Muscle of leg (tissue), 11 donors: ENCODE measurements around the gene PPP1R10. TPM values are rescaled to one million over a fixed set of nuclear protein-coding genes. Genes with fewer than 3 reads are reported as not detected.

Experiments used
- DNase-seq: peaks from one replicate; pipeline ENCODE4 v3.0.0; 2013
- H3K27ac ChIP-seq: one replicate; pipeline ENCODE4 v1.5.1; 2013; ENCODE audit warnings: mild to moderate bottlenecking, low read length, control low read depth
- H3K27me3 ChIP-seq: one replicate; pipeline ENCODE4 v1.6.1; 2013; ENCODE audit warnings: low read length; ENCODE audit not compliant: control insufficient read depth, insufficient read depth
- H3K36me3 ChIP-seq: one replicate; pipeline ENCODE4 v1.6.1; 2013; ENCODE audit warnings: low read length; ENCODE audit not compliant: control insufficient read depth, insufficient read depth
- H3K4me1 ChIP-seq: one replicate; pipeline ENCODE4 v1.6.1; 2013; ENCODE audit warnings: low read length; ENCODE audit not compliant: control insufficient read depth, insufficient read depth
- H3K4me3 ChIP-seq: one replicate; pipeline ENCODE4 v1.5.1; 2013; ENCODE audit warnings: low read length, control low read depth
- H3K9me3 ChIP-seq: replicated peaks from 2 replicates; pipeline ENCODE4 v1.6.1; 2013; ENCODE audit warnings: low read depth, low read length; ENCODE audit not compliant: control insufficient read depth
- WGBS: methylation state at CpG from one replicate; pipeline ENCODE4 v1.1.5; 2013; ENCODE audit warnings: missing lambda C conversion rate; ENCODE audit not compliant: insufficient coverage; 5-methylcytosine and 5-hydroxymethylcytosine counted together
- polyA plus RNA-seq, 8 donors: library from polyadenylated mRNA; unstranded; fragments of 120-200 nt; gene quantifications; one replicate each; pipeline versions ENCODE4 v1.2.1 to v1.2.3, GENCODE V29; 2013; ENCODE audit warnings: inconsistent platforms in 1 of 8, low replicate concordance in 1 of 8; ENCODE audit not compliant: insufficient read length in 8 of 8, insufficient read depth in 1 of 8
- total RNA-seq: library from RNA; stranded (reverse); fragments of 120-200 nt; gene quantifications from one replicate; pipeline ENCODE4 v1.2.4, GENCODE V29; 2013

The PPP1R10 gene
- total and polyA plus RNA-seq, 9 donors = 22.4 to 32.7 (median 29.7) TPM

- Histone ChIP-seq H3K9me3 (no peaks in the 10 kb centered on the region), H3K4me3 (peak within 1 kb of the TSS; percentile 99), H3K27me3 (no peaks in the 10 kb centered on the region), H3K4me1 (peaks cover 22% of the 10 kb centered on the region), H3K27ac (peak within 1 kb of the TSS; percentile 99), H3K36me3 (peaks cover 35% of the 10 kb centered on the region)
- WGBS = 1% methylated on average over 25 of the region's 42 CpGs
- peak; percentile 97 for DNase-seq
Observed at GRCh38 chr6:30556906-30557682, 59.9 kb downstream of the PPP1R10 start, which contains the start of gene PRR3. TSS of gene PRR3 (plus strand) at chr6:30557295. CDS start at chr6:30557345, 50 bp downstream.

GRCh38 chr6:30556066-30556905, 60.8 kb downstream of the PPP1R10 start, which contains the start of gene GNL1:
TSS of gene GNL1 (minus strand) at chr6:30556489. CDS start at chr6:30556203, 286 bp downstream.
- peak; percentile 95 for DNase-seq
- Histone ChIP-seq H3K4me1 (peaks cover 22% of the 10 kb centered on the region), H3K4me3 (peak within 1 kb of the TSS; percentile 99), H3K27ac (peak within 1 kb of the TSS; percentile 99), H3K9me3 (no peaks in the 10 kb centered on the region), H3K36me3 (peaks cover 31% of the 10 kb centered on the region), H3K27me3 (no peaks in the 10 kb centered on the region)
- WGBS = under 1% methylated on average over 70 of the region's 71 CpGs

GRCh38 chr6:30555816-30556065, 61.3 kb downstream of the PPP1R10 start:
- Histone ChIP-seq H3K27ac (peak overlapping the region; percentile 99), H3K36me3 (peaks cover 35% of the 10 kb centered on the region), H3K4me1 (peaks cover 22% of the 10 kb centered on the region), H3K4me3 (peak overlapping the region; percentile 99), H3K27me3 (no peaks in the 10 kb centered on the region), H3K9me3 (no peaks in the 10 kb centered on the region)
- no peak for DNase-seq
- WGBS = 0% methylated on average over 3 of the region's 15 CpGs

- H3K4me1 ChIP-seq = peaks cover 22% of the 10 kb centered on the region
- H3K9me3 ChIP-seq = no peaks in the 10 kb centered on the region
- WGBS = 5% methylated on average over 32 of the region's 34 CpGs
- DNase-seq = no peak
- H3K27ac ChIP-seq = peak overlapping the region; percentile 99
- no peaks in the 10 kb centered on the region for H3K27me3 ChIP-seq
- peak overlapping the region; percentile 99 for H3K4me3 ChIP-seq
- peaks cover 41% of the 10 kb centered on the region for H3K36me3 ChIP-seq
Observed at GRCh38 chr6:30554962-30555815, 61.9 kb downstream of the PPP1R10 start.

GRCh38 chr6:30554404-30554803, 62.6 kb downstream of the PPP1R10 start:
- WGBS = 86% methylated on average over 2 of the region's 4 CpGs
- H3K9me3 ChIP-seq = no peaks in the 10 kb centered on the region
- no peak overlapping the region for H3K4me3 ChIP-seq
- no peak overlapping the region for H3K27ac ChIP-seq
- DNase-seq = no peak
- peaks cover 46% of the 10 kb centered on the region for H3K36me3 ChIP-seq
- peaks cover 22% of the 10 kb centered on the region for H3K4me1 ChIP-seq
- no peaks in the 10 kb centered on the region for H3K27me3 ChIP-seq

Other genes starting within 250 kb of the PPP1R10 start
- gene HLA-E, start 127.7 kb downstream of the PPP1R10 start, total RNA-seq = 73.6 TPM
- 10 to 100 TPM; 61.7 to 89.2 (median 77.8) TPM for gene HLA-E, start 127.7 kb downstream of the PPP1R10 start, polyA plus RNA-seq
- gene GNL1, start 60.8 kb downstream of the PPP1R10 start, total RNA-seq = 38.0 TPM
- gene GNL1, start 60.8 kb downstream of the PPP1R10 start, polyA plus RNA-seq = 10 to 100 TPM; 53.6 to 80.4 (median 60.2) TPM
- gene PRR3, start 59.9 kb downstream of the PPP1R10 start, total RNA-seq = 10.7 TPM
- 10 to 100 TPM; 18.2 to 25.3 (median 22.9) TPM for gene PRR3, start 59.9 kb downstream of the PPP1R10 start, polyA plus RNA-seq
- gene ABCF1, start 45.8 kb downstream of the PPP1R10 start, total RNA-seq = 26.6 TPM
- gene ABCF1, start 45.8 kb downstream of the PPP1R10 start, polyA plus RNA-seq = 10 to 100 TPM; 43.8 to 56.1 (median 51.0) TPM
- gene MRPS18B, start 597 bp upstream of the PPP1R10 start, total RNA-seq = 64.3 TPM
- gene MRPS18B, start 597 bp upstream of the PPP1R10 start, polyA plus RNA-seq = 10 to 100 TPM; 49.6 to 64.4 (median 57.2) TPM
- 5.6 TPM for gene ATAT1, start 9.6 kb upstream of the PPP1R10 start, total RNA-seq
- gene ATAT1, start 9.6 kb upstream of the PPP1R10 start, polyA plus RNA-seq = 10 to 100 TPM; 14.5 to 27.4 (median 21.1) TPM
- 5.8 TPM for gene C6orf136, start 29.9 kb upstream of the PPP1R10 start, total RNA-seq
- gene C6orf136, start 29.9 kb upstream of the PPP1R10 start, polyA plus RNA-seq = 10 to 100 TPM in 5 of 8 donors, 1 to 10 TPM in 3; 8.6 to 16.5 (median 12.6) TPM
- 18.6 TPM for gene DHX16, start 55.8 kb upstream of the PPP1R10 start, total RNA-seq
- gene DHX16, start 55.8 kb upstream of the PPP1R10 start, polyA plus RNA-seq = 10 to 100 TPM; 22.1 to 29.1 (median 24.5) TPM
- gene PPP1R18, start 69.4 kb upstream of the PPP1R10 start, total RNA-seq = 19.3 TPM
- 10 to 100 TPM; 36.8 to 54.3 (median 45.4) TPM for gene PPP1R18, start 69.4 kb upstream of the PPP1R10 start, polyA plus RNA-seq
- gene NRM, start 73.7 kb upstream of the PPP1R10 start, total RNA-seq = 7.2 TPM
- 10 to 100 TPM; 34.4 to 49.7 (median 37.8) TPM for gene NRM, start 73.7 kb upstream of the PPP1R10 start, polyA plus RNA-seq
- 9.6 TPM for gene MDC1, start 100.0 kb upstream of the PPP1R10 start, total RNA-seq
- gene MDC1, start 100.0 kb upstream of the PPP1R10 start, polyA plus RNA-seq = 10 to 100 TPM; 21.0 to 34.6 (median 25.5) TPM
- 403 TPM for gene TUBB, start 103.1 kb upstream of the PPP1R10 start, total RNA-seq
- 1,000 to 10,000 TPM in 3 of 8 donors, 100 to 1,000 TPM in 5; 686 to 1,098 (median 967) TPM for gene TUBB, start 103.1 kb upstream of the PPP1R10 start, polyA plus RNA-seq
- 84.5 TPM for gene FLOT1, start 125.4 kb upstream of the PPP1R10 start, total RNA-seq
- 100 to 1,000 TPM in 6 of 8 donors, 10 to 100 TPM in 2; 94.9 to 113 (median 107) TPM for gene FLOT1, start 125.4 kb upstream of the PPP1R10 start, polyA plus RNA-seq
- 6.7 TPM for gene IER3, start 127.3 kb upstream of the PPP1R10 start, total RNA-seq
- 10 to 100 TPM in 6 of 8 donors, 1 to 10 TPM in 2; 5.8 to 22.6 (median 12.9) TPM for gene IER3, start 127.3 kb upstream of the PPP1R10 start, polyA plus RNA-seq